Measurements from ENCODE around the gene C18orf32.
"Not testable (repeated sequence)": the region's sequence is repeated elsewhere in the genome, so short reads cannot be mapped to it uniquely, and the experiment has no call there.

C18orf32 gene

DNA sequence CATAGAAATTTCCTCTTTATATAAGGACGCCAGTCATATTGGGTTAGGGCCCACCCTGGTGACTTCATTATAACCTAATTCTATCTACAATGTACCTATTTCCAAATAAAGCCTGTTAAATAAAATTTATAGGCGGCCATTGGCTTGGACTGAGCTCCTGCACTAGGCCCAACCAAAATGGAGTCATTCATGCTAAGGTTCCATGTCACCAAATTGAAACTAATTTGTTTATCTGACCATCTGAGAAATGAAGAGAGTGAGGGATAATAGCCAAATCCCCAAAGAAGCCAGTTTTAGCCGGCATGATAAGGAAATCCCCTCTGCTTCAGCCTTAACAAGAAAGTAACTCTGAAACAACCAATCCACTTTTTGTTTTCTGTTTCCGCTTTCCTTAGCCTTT, 19.4 kb downstream of the C18orf32 start:
- no peak for DNase-seq (ENCODE audit: low read depth in 2 of 2)

- DNase-seq (ENCODE audit: low read depth in 2 of 2), result no peak
These were observed 19.9 kb downstream of the C18orf32 start for GRCh38 chr18:49467019-49467563.

DNA sequence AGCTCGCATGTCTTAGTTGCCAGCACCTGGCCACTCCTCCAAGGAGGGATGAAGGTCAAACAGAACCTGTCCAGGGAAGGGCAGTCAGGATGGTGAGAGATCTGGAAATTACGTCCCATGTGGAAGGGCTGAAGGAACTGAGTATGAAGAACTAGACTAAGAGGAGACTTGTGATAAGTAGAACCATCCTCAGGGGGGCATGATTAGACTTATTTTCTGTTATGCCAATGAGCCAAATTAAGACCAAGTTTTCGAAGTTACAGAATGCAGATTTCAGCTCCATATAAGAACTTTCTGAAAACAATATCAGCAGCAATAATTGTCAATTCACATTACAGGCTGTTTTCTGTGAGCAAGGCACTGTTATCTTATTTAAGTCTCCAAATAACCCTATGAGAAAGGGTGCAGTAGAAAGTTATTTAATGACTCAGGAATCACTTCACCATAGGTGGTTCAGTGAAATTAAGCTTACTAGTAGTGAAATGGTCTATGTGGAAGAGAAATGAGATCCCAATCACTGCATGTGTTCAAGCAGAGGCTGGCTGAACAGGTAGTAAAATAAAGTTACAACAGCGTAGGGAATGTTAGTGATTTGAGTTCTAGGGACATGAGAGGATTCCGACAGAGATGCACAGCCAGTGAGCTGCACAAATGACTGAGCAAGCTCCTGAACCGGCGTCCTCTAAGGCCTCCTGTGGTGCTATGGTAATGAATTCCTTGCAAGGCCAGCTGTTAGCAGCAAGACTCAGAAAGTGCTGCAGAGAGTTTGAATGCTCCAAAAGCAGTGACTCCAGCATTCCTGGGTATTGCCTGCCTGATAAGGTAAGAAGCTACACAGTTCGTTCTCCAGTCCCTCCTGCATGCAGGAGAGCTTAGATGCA, 22.1 kb downstream of the C18orf32 start:
- no peak for DNase-seq (ENCODE audit: low read depth in 2 of 2)

- no peak for DNase-seq (ENCODE audit: low read depth in 2 of 2)
These were observed 25.4 kb downstream of the C18orf32 start for GRCh38 chr18:49461602-49461977.

GRCh38 chr18:49460976-49461601, 25.9 kb downstream of the C18orf32 start:
- no peak for DNase-seq (ENCODE audit: low read depth in 2 of 2)

GRCh38 chr18:49459404-49460171, 27.4 kb downstream of the C18orf32 start:
- no peak for DNase-seq (ENCODE audit: low read depth in 2 of 2)

- no peak for DNase-seq (ENCODE audit: low read depth in 2 of 2)
These were observed 29.4 kb downstream of the C18orf32 start for GRCh38 chr18:49457616-49458015.

DNA sequence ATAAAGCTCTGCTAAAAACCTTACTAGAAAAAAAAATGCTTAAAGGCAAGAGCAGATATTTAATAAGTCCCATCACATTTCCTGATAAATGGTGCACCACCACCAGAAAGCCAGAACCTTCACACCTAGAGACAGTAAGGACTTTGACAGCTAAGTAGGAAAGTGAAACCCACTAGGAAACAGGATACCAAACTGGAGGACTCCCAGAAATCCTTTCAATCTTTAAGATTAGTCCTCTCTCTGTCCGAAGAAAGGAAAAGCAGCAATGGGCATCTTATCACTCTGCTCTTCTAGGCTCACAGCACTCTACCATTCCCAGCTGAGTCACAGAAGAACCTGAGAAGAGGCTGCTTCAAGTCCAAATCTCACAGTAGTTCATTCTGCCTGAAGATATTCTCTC, 30.2 kb downstream of the C18orf32 start:
- DNase-seq (ENCODE audit: low read depth in 2 of 2), result no peak

DNA sequence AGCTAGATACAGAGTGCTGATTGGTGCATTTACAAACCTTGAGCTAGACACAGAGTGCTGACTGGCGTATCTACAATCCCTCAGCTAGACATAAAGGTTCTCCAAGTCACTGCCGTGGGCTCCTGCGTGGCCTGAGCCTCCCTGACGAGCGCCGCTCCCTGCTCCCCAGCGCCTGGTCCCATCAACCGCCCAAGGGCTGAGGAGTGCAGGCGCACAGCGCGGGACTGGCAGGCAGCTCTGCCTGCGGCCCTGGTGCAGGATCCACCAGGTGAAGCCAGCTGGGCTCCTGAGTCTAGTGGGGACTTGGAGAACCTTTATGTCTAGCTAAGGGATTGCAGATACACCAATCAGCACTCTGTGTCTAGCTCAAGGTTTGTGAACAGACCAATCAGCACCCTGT, 34.5 kb downstream of the C18orf32 start:
- DNase-seq (ENCODE audit: low read depth in 2 of 2), result not testable (repeated sequence)

DNA sequence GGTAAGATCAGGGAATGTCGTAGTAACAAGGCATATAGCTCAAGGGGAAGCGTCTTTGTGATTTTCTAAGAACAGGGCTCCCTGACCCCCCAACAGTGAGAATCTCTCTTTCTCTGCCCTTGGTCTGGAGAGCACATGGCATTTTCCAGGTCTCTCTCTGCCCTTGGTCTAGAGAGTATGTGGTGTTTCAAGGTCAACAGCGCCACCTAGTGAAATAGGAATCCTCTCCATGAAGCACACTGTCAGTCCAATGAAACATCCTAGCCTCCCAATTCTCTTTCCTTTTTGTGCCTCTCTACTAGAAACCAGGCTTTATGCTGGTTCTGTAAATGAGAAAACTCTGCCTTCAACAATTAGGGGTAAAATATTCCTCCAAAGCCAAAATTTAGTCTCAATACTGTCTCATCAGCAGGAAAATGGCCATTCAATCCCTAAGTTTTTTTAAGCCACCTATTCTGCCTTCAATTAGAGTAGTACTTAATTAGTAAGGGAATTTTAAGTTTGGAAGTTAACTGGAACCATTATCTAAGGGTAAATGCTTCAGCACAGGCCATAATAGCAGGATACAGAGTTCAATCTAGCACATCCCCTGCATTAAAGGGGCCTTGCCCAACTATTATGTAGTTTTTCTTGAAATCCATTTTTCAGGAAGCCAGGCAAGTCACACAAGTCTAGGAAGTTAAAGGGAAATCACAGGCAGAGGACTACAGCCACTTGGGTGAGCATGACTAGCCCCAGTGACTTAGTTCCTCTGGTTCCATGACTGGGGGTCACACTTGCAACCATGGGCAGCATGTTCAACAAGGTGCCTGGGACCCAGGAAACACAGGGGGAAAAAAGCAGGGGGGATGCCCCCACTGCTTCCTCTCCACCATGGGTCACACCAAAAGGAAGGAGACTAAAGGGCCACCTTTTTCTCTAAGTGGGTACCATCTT, 39.0 kb downstream of the C18orf32 start:
- DNase-seq (ENCODE audit: low read depth in 2 of 2), result no peak

- DNase-seq (ENCODE audit: low read depth in 2 of 2), result no peak
These were observed 40.6 kb downstream of the C18orf32 start for GRCh38 chr18:49446481-49446880.

GRCh38 chr18:49444581-49444980, 42.5 kb downstream of the C18orf32 start:
- DNase-seq (ENCODE audit: low read depth in 2 of 2), result peak; percentile 25 to 28

- DNase-seq (ENCODE audit: low read depth in 2 of 2), result no peak
These were observed 43.2 kb downstream of the C18orf32 start for GRCh38 chr18:49443837-49444236.

- DNase-seq (ENCODE audit: low read depth in 2 of 2), result no peak
These were observed 45.6 kb downstream of the C18orf32 start for GRCh38 chr18:49441338-49441938.

DNA sequence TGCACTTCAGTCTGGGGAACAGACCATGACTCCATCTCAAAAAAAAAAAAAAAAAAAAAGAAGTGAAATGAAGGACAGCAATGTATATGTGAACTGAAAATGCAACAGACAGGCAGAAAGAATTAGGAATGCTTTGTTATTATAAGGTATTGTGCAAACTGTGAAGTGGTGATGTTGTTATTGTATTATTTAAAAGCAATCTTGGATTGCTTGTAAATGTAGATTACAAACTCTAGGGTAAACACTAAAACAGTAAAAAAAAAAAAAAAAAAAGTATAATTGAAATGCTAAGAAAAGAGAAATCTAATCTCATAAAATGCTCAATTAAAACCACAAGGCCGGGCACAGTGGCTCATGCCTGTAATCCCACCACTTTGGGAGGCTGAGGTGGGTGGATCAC, 51.9 kb downstream of the C18orf32 start:
- DNase-seq (ENCODE audit: low read depth in 2 of 2), result no peak

DNA sequence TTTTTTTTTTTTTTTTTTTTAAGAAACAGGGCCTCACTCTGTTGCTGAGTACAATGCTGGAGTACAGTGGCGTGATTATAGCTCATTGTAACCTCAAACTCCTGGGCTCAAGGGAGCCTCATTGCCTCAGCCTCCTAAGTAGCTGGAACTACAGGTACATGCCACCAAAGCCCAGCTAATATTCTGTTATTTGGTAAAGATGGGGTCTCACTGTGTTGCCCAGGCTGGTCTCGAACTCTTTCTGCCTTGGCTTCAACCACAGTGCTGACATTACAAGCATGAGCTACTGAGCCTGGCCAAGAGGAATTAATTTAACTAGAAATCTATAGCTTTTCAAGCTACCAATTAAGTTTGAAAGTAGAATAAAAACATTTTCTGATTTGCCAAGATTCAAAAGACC, 54.4 kb downstream of the C18orf32 start:
- no peak for DNase-seq (ENCODE audit: low read depth in 2 of 2)

- DNase-seq (ENCODE audit: low read depth in 2 of 2), result no peak
These were observed 55.7 kb downstream of the C18orf32 start for GRCh38 chr18:49431165-49431962.

Measured in fibroblast of skin of left biceps (primary cell).